Brain microvascular endothelial cell (primary cell): ENCODE results near the gene EXOC4.

Source experiments
- DNase-seq: peaks from one replicate; pipeline ENCODE4 v3.0.0-alpha.2; 2020
- H3K27ac ChIP-seq: fragments of 250-450 bp; sonication (Bioruptor Pico); 2 replicates; pipeline ENCODE4 v1.5.1; 2020; ENCODE audit warnings: mild to moderate bottlenecking, moderate library complexity
- H3K27me3 ChIP-seq: fragments of 250-450 bp; sonication (Bioruptor Pico); replicated peaks from 2 replicates; pipeline ENCODE4 v1.5.1; 2020; ENCODE audit warnings: mild to moderate bottlenecking
- H3K36me3 ChIP-seq: fragments of 250-450 bp; sonication (Bioruptor Pico); replicated peaks from 2 replicates; pipeline ENCODE4 v1.5.1; 2020; ENCODE audit warnings: mild to moderate bottlenecking
- H3K4me3 ChIP-seq: 2 replicates; pipeline ENCODE4 v1.5.1; 2011; ENCODE audit warnings: low read depth, mild to moderate bottlenecking, control low read depth, low read length, moderate library complexity
- CTCF ChIP-seq: IDR thresholded peaks from 2 replicates; pipeline ENCODE4 v1.5.1; 2011; ENCODE audit warnings: low read depth, mild to moderate bottlenecking, moderate library complexity, low read length, control low read depth, inconsistent platforms; ENCODE audit errors: missing control alignments
- in situ Hi-C: cut with HindIII; loops from 2 replicates; pipeline ENCODE4 v1.10.0; 2017; ENCODE audit warnings: low sequenced_read_pairs, low pct_ligation_motif_present

The EXOC4 gene

DNA sequence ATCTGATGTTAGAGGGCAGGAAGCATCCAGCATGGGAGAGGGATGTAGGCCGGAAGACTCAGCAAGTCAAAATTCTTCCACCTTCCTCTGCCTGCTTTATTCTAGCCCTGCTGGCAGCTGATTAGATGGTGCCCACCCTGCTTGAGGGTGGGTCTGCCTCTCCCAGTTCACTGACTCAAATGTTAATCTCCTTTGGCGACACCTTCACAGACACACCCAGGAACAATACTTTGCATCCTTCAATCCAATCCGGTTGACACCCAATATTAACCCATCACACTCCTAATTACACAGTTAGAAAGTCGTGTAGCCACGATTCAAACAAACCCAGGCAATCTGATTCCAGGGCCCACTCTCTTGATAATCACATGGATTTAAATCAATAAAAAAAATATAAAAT is 440.4 kb downstream of the EXOC4 start:
- Histone ChIP-seq H3K4me3 (no peak overlapping the region), H3K27ac (no peak overlapping the region), H3K36me3 (no peaks in the 10 kb centered on the region), H3K27me3 (no peaks in the 10 kb centered on the region)
- DNase-seq = no peak
- no peak for TF ChIP-seq CTCF
- in situ Hi-C loops = no loop called here

DNA sequence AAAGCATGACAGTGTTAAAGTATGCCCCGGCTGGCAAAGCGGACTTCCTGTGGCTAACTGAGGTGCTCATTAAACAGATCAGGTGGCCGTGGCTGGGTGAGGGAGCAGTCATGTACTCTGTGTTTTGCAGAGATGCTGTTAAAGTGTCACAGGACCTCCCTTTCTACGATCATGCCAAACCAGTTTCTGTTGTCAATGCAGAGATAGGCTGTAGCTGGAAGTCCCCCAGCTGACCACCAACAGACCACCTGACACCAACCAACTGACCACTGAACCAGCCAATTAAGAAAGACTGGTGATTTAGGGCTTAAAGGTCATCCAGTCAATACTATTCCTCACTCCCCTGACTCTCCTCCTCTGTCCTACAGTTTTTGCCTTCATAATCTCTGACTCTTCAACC is 443.2 kb downstream of the EXOC4 start:
- in situ Hi-C loops = no loop called here
- no peak overlapping the region for H3K27ac ChIP-seq
- H3K36me3 ChIP-seq = no peaks in the 10 kb centered on the region
- H3K27me3 ChIP-seq = no peaks in the 10 kb centered on the region
- DNase-seq = no peak
- no peak overlapping the region for H3K4me3 ChIP-seq
- TF ChIP-seq CTCF = no peak

- Histone ChIP-seq H3K4me3 (no peak overlapping the region), H3K36me3 (no peaks in the 10 kb centered on the region), H3K27me3 (no peaks in the 10 kb centered on the region), H3K27ac (peak overlapping the region; percentile 33)
- TF ChIP-seq CTCF = no peak
- DNase-seq = no peak
- in situ Hi-C loops = no loop called here
Measured at GRCh38 chr7:133697585-133697984, 444.7 kb downstream of the EXOC4 start.

DNA sequence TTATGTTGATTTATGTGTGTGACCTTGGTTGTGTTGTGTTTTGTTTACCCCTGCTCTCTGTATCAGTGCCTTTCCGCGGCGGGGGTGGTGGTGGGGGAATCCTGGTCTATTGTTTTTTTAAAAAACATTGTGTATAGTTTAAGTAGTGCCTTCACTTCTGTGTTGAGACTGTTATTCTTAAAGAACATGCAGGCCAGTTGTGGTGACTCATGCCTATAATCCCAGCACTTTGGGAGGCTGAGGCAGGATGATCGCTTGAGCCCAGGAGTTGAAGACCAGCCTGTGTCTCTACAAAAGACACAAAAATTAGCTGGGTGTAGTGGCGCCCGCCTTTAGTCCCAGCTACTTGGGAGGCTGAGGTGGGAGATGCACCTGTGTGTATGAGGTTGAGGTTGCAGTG is 445.2 kb downstream of the EXOC4 start:
- in situ Hi-C loops = no loop called here
- Histone ChIP-seq H3K4me3 (no peak overlapping the region), H3K27ac (peak overlapping the region; percentile 33), H3K27me3 (no peaks in the 10 kb centered on the region), H3K36me3 (no peaks in the 10 kb centered on the region)
- TF ChIP-seq CTCF = no peak
- DNase-seq = peak; percentile 75

DNA sequence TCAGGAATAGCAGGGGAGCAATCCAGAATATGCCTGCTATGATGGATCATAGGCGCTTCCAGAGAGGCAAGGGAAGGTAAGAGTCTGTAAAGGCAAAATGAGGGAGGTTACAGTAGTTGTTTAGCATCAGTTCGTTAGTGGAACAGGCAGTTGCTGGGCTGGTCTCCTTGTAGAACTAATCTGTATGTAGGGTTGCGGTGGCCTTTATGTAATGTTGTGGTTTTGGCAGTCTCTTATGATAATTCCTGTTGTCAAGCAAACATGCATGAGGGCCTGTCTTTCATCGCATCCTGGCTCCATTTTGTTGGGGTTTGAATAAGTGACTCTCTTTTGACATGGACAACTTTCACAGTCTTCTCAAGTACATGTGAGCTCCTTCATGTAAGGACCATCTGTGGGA is 446.5 kb downstream of the EXOC4 start:
- no peaks in the 10 kb centered on the region for H3K36me3 ChIP-seq
- TF ChIP-seq CTCF = no peak
- no peak for DNase-seq
- no peaks in the 10 kb centered on the region for H3K27me3 ChIP-seq
- in situ Hi-C loops = no loop called here
- H3K4me3 ChIP-seq = no peak overlapping the region
- H3K27ac ChIP-seq = no peak overlapping the region

- DNase-seq = no peak
- no peak for TF ChIP-seq CTCF
- in situ Hi-C loops = no loop called here
Measured at GRCh38 chr7:133702078-133702477, 449.2 kb downstream of the EXOC4 start.

More at GRCh38 chr7:133702078-133702477, 449.2 kb downstream of the EXOC4 start:
- Histone ChIP-seq H3K27ac (no peak overlapping the region), H3K27me3 (no peaks in the 10 kb centered on the region), H3K36me3 (no peaks in the 10 kb centered on the region), H3K4me3 (no peak overlapping the region)
